ENCODE results near the gene C19orf38.

C19orf38 gene

GRCh38 chr19:10915130-10916091, 67.2 kb downstream of the C19orf38 start:
- 60% methylated on average over 19 of the region's 19 CpGs for WGBS
- H2BK5ac ChIP-seq (ENCODE audit: low read depth, low read length, poor library complexity, severe bottlenecking) = no peak overlapping the region
- no peak overlapping the region for H2AFZ ChIP-seq (ENCODE audit: low read depth, low read length)
- no peaks in the 10 kb centered on the region for H3K9me3 ChIP-seq (ENCODE audit: control insufficient read depth, low read length)
- H2BK12ac ChIP-seq (ENCODE audit: low read length in 2 of 2) = peak overlapping the region in 1 of 2 experiments; percentile 48
- H3K4me3 ChIP-seq (ENCODE audit: insufficient read depth in 1 of 2, low read depth in 1 of 2, low read length in 2 of 2) = peak overlapping the region; percentile 10 to 55
- peak overlapping the region; percentile 74 for H4K8ac ChIP-seq (ENCODE audit: low read length)
- peak; percentile 83 for DNase-seq
- peak overlapping the region; percentile 19 for H3K4me2 ChIP-seq (ENCODE audit: low read length, poor library complexity, severe bottlenecking)
- peak overlapping the region in 1 of 2 experiments; percentile 87 for H3K23ac ChIP-seq (ENCODE audit: low read length in 2 of 2)
- H3K27me3 ChIP-seq (ENCODE audit: control insufficient read depth in 1 of 2, insufficient read depth in 1 of 2, low read length in 2 of 2) = no peaks in the 10 kb centered on the region
- peak overlapping the region in 1 of 2 experiments; percentile 32 for H3K4ac ChIP-seq (ENCODE audit: low read depth in 1 of 2, low read length in 2 of 2)
- H3K14ac ChIP-seq (ENCODE audit: low read length in 2 of 2) = peak overlapping the region in 1 of 2 experiments; percentile 68
- peak overlapping the region; percentile 63 for H4K91ac ChIP-seq (ENCODE audit: low read length)
- peaks cover 61 to 71% of the 10 kb centered on the region in 2 experiments for H3K36me3 ChIP-seq (ENCODE audit: control insufficient read depth in 1 of 2, insufficient read depth in 2 of 2, low read depth in 1 of 2, low read length in 2 of 2)
- peak overlapping the region; percentile 27 for H2AK5ac ChIP-seq (ENCODE audit: low read length, severe bottlenecking)
- peaks cover 18% of the 10 kb centered on the region for H3K79me1 ChIP-seq (replicated peaks; ENCODE audit: low read length, poor library complexity, severe bottlenecking)
- no peak overlapping the region for H2BK15ac ChIP-seq (ENCODE audit: low read depth, poor library complexity, severe bottlenecking)
- peak overlapping the region; percentile 41 to 84 for H3K18ac ChIP-seq (ENCODE audit: low read depth in 1 of 2, low read length in 2 of 2)
- H3K27ac ChIP-seq (ENCODE audit: low read length, poor library complexity, severe bottlenecking) = peak overlapping the region; percentile 41
- peaks cover 29% of the 10 kb centered on the region for H3K4me1 ChIP-seq (ENCODE audit: control insufficient read depth, insufficient read depth, low read depth, low read length)
- H3K9ac ChIP-seq (ENCODE audit: low read length) = peak overlapping the region; percentile 61
- H2BK120ac ChIP-seq (ENCODE audit: low read depth, low read length) = no peak overlapping the region

- Histone ChIP-seq H3K27ac (ENCODE audit: low read length, poor library complexity, severe bottlenecking) (no peak overlapping the region), H4K91ac (ENCODE audit: low read length) (no peak overlapping the region), H4K8ac (ENCODE audit: low read length) (no peak overlapping the region), H2AK5ac (ENCODE audit: low read length, severe bottlenecking) (no peak overlapping the region), H2BK12ac (ENCODE audit: low read length in 2 of 2) (peak overlapping the region in 1 of 2 experiments; percentile 21), H3K4me3 (ENCODE audit: insufficient read depth in 1 of 2, low read depth in 1 of 2, low read length in 2 of 2) (no peak overlapping the region), H3K4me1 (ENCODE audit: control insufficient read depth, insufficient read depth, low read depth, low read length) (peaks cover 28% of the 10 kb centered on the region), H3K18ac (ENCODE audit: low read depth in 1 of 2, low read length in 2 of 2) (no peak overlapping the region), H3K23ac (ENCODE audit: low read length in 2 of 2) (no peak overlapping the region), H2BK5ac (ENCODE audit: low read depth, low read length, poor library complexity, severe bottlenecking) (no peak overlapping the region), H3K14ac (ENCODE audit: low read length in 2 of 2) (no peak overlapping the region), H3K9me3 (ENCODE audit: control insufficient read depth, low read length) (no peaks in the 10 kb centered on the region), H3K27me3 (ENCODE audit: control insufficient read depth in 1 of 2, insufficient read depth in 1 of 2, low read length in 2 of 2) (no peaks in the 10 kb centered on the region), H2AFZ (ENCODE audit: low read depth, low read length) (no peak overlapping the region), H3K9ac (ENCODE audit: low read length) (no peak overlapping the region), H3K36me3 (ENCODE audit: control insufficient read depth in 1 of 2, insufficient read depth in 2 of 2, low read depth in 1 of 2, low read length in 2 of 2) (peaks cover 67 to 75% of the 10 kb centered on the region in 2 experiments), H2BK15ac (ENCODE audit: low read depth, poor library complexity, severe bottlenecking) (no peak overlapping the region), H2BK120ac (ENCODE audit: low read depth, low read length) (no peak overlapping the region), H3K4ac (ENCODE audit: low read depth in 1 of 2, low read length in 2 of 2) (no peak overlapping the region), H3K79me1 (replicated peaks; ENCODE audit: low read length, poor library complexity, severe bottlenecking) (peaks cover 20% of the 10 kb centered on the region), H3K4me2 (ENCODE audit: low read length, poor library complexity, severe bottlenecking) (no peak overlapping the region)
- 100% methylated on average over 5 of the region's 6 CpGs for WGBS
- no peak for DNase-seq
Measured at GRCh38 chr19:10916602-10917001, 68.4 kb downstream of the C19orf38 start.

- Histone ChIP-seq H3K4ac (ENCODE audit: low read depth in 1 of 2, low read length in 2 of 2) (no peak overlapping the region), H3K23ac (ENCODE audit: low read length in 2 of 2) (no peak overlapping the region), H4K8ac (ENCODE audit: low read length) (no peak overlapping the region), H3K4me2 (ENCODE audit: low read length, poor library complexity, severe bottlenecking) (no peak overlapping the region), H3K79me1 (replicated peaks; ENCODE audit: low read length, poor library complexity, severe bottlenecking) (peaks cover 15% of the 10 kb centered on the region), H2AFZ (ENCODE audit: low read depth, low read length) (no peak overlapping the region), H3K27me3 (ENCODE audit: control insufficient read depth in 1 of 2, insufficient read depth in 1 of 2, low read length in 2 of 2) (no peaks in the 10 kb centered on the region), H2AK5ac (ENCODE audit: low read length, severe bottlenecking) (no peak overlapping the region), H3K4me1 (ENCODE audit: control insufficient read depth, insufficient read depth, low read depth, low read length) (peaks cover 24% of the 10 kb centered on the region), H3K18ac (ENCODE audit: low read depth in 1 of 2, low read length in 2 of 2) (no peak overlapping the region), H4K91ac (ENCODE audit: low read length) (no peak overlapping the region), H2BK15ac (ENCODE audit: low read depth, poor library complexity, severe bottlenecking) (no peak overlapping the region), H2BK12ac (ENCODE audit: low read length in 2 of 2) (no peak overlapping the region), H2BK5ac (ENCODE audit: low read depth, low read length, poor library complexity, severe bottlenecking) (no peak overlapping the region), H3K9me3 (ENCODE audit: control insufficient read depth, low read length) (no peaks in the 10 kb centered on the region), H2BK120ac (ENCODE audit: low read depth, low read length) (no peak overlapping the region), H3K27ac (ENCODE audit: low read length, poor library complexity, severe bottlenecking) (no peak overlapping the region), H3K36me3 (ENCODE audit: control insufficient read depth in 1 of 2, insufficient read depth in 2 of 2, low read depth in 1 of 2, low read length in 2 of 2) (peaks cover 67 to 77% of the 10 kb centered on the region in 2 experiments), H3K4me3 (ENCODE audit: insufficient read depth in 1 of 2, low read depth in 1 of 2, low read length in 2 of 2) (no peak overlapping the region), H3K9ac (ENCODE audit: low read length) (no peak overlapping the region), H3K14ac (ENCODE audit: low read length in 2 of 2) (no peak overlapping the region)
- no peak for DNase-seq
- WGBS = 92% methylated on average over 11 of the region's 11 CpGs
Measured at GRCh38 chr19:10918359-10918758, 70.1 kb downstream of the C19orf38 start.

All from mesenchymal stem cell (in vitro differentiated cells and primary cell).